LHCN-M2 (cell line): ENCODE data around the gene CHAF1B. TPM values are rescaled to one million over a fixed set of nuclear protein-coding genes. Genes with fewer than 3 reads are reported as not detected.
"Not testable (repeated sequence)": the region's sequence is repeated elsewhere in the genome, so short reads cannot be mapped to it uniquely, and the experiment has no call there.

Experiments used
- DNase-seq: peaks from one replicate; pipeline ENCODE4 v3.0.0-alpha.2; 2012; ENCODE audit warnings: low read depth
- total RNA-seq: library from RNA; depleted of rRNA; stranded (reverse); fragments of >200 nt; gene quantifications from 2 replicates; pipeline ENCODE4 v1.2.3, GENCODE V29; 2014

Gene CHAF1B
- total RNA-seq, 1 experiment from 2014 or later, result 9.9 TPM

- peak; percentile 38 for DNase-seq
These were observed 2.9 kb downstream of the CHAF1B start for GRCh38 chr21:36388096-36388495.

- DNase-seq, result peak; percentile 21
These were observed 3.6 kb downstream of the CHAF1B start for GRCh38 chr21:36388835-36389234.

- DNase-seq, result not testable (repeated sequence)
These were observed 6.5 kb downstream of the CHAF1B start for GRCh38 chr21:36391649-36392048.

GRCh38 chr21:36395353-36396111 is 10.3 kb downstream of the CHAF1B start:
- DNase-seq, result no peak

GRCh38 chr21:36396325-36396724 is 11.1 kb downstream of the CHAF1B start:
- no peak for DNase-seq

GRCh38 chr21:36396971-36397370 is 11.8 kb downstream of the CHAF1B start:
- no peak for DNase-seq

- DNase-seq, result no peak
These were observed 12.4 kb downstream of the CHAF1B start for GRCh38 chr21:36397606-36398005.

- DNase-seq, result not testable (repeated sequence)
These were observed 14.5 kb downstream of the CHAF1B start for GRCh38 chr21:36399736-36400135.

GRCh38 chr21:36400719-36401118 is 15.5 kb downstream of the CHAF1B start:
- no peak for DNase-seq

GRCh38 chr21:36402339-36402738 is 17.1 kb downstream of the CHAF1B start:
- DNase-seq, result no peak

- peak; percentile 40 for DNase-seq
These were observed 18.5 kb downstream of the CHAF1B start for GRCh38 chr21:36403713-36404112.

GRCh38 chr21:36408568-36408967 is 23.4 kb downstream of the CHAF1B start:
- DNase-seq, result no peak

- no peak for DNase-seq
These were observed 26.1 kb downstream of the CHAF1B start for GRCh38 chr21:36411301-36411700.

GRCh38 chr21:36412916-36413315 is 27.7 kb downstream of the CHAF1B start:
- no peak for DNase-seq

- DNase-seq, result no peak
These were observed 30.2 kb downstream of the CHAF1B start for GRCh38 chr21:36415375-36415774.

- no peak for DNase-seq
These were observed 34.0 kb downstream of the CHAF1B start for GRCh38 chr21:36419241-36419640.

GRCh38 chr21:36419996-36420395 is 34.8 kb downstream of the CHAF1B start:
- DNase-seq, result peak; percentile 86

- DNase-seq, result no peak
These were observed 35.6 kb downstream of the CHAF1B start for GRCh38 chr21:36420571-36421339.

- DNase-seq, result peak; percentile 65
These were observed 37.3 kb downstream of the CHAF1B start for GRCh38 chr21:36422279-36423098.

- no peak for DNase-seq
These were observed 38.7 kb downstream of the CHAF1B start for GRCh38 chr21:36423771-36424433.

- no peak for DNase-seq
These were observed 39.4 kb downstream of the CHAF1B start for GRCh38 chr21:36424592-36424991.
